SK-MEL-5 (cell line): ENCODE results near the gene CNDP2. TPM values are rescaled to one million over a fixed set of nuclear protein-coding genes. Genes with fewer than 3 reads are reported as not detected.
"Not testable (repeated sequence)": the region's sequence is repeated elsewhere in the genome, so short reads cannot be mapped to it uniquely, and the experiment has no call there.

Experiments used
- DNase-seq: peaks from one replicate; pipeline ENCODE4 v3.0.0-alpha.2; 2016; ENCODE audit warnings: low read depth, low spot score
- in situ Hi-C: cut with HindIII; loops from 2 replicates; pipeline ENCODE4 v1.10.0; 2016; ENCODE audit warnings: low sequenced_read_pairs, high pct_unique_total_duplicates, low pct_unique_long_range_greater_than_20kb
- total RNA-seq: library from RNA; depleted of rRNA; stranded (reverse); fragments of >200 nt; shearing (Covaris generic); gene quantifications from 2 replicates; pipeline ENCODE4 v1.2.3, GENCODE V29; 2014

The CNDP2 gene
- total RNA-seq, 1 experiment from 2014 or later = 23.0 TPM

GRCh38 chr18:74544898-74545297 lies 48.7 kb downstream of the CNDP2 start:
- in situ Hi-C loops = no loop called here
- no peak for DNase-seq

- in situ Hi-C loops = no loop called here
- no peak for DNase-seq
Observed at GRCh38 chr18:74546007-74546406, 49.8 kb downstream of the CNDP2 start.

- in situ Hi-C loops = no loop called here
- no peak for DNase-seq
Observed at GRCh38 chr18:74546751-74547530, 50.8 kb downstream of the CNDP2 start.

GRCh38 chr18:74547860-74548259 lies 51.7 kb downstream of the CNDP2 start:
- in situ Hi-C loops = no loop called here
- DNase-seq = no peak

GRCh38 chr18:74549591-74550104 lies 53.5 kb downstream of the CNDP2 start:
- DNase-seq = no peak
- in situ Hi-C loops = no loop called here

DNA sequence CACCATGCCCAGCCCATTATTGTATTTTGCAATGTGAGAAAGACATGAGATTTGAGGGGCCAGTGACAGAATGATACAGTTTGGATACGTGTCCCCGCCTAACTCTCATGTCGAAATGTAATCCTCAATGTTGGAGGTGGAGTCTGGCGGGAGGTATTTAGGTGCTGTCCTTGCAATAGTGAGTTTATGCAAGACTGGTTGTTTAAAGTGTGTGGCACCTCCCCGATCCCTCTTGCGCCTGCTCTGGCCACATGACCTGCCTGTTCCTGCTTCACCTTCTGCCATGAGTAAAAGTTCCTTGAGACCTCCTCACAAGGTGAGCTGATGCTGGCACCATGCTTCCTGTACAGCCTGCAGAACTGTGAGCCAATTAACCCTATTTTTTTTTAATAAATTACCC lies 54.7 kb downstream of the CNDP2 start:
- no peak for DNase-seq

GRCh38 chr18:74551452-74551851 lies 55.3 kb downstream of the CNDP2 start:
- in situ Hi-C loops = no loop called here
- DNase-seq = no peak

More for the DNA sequence above, 54.7 kb downstream of the CNDP2 start:
- in situ Hi-C loops = no loop called here

GRCh38 chr18:74551936-74552555 lies 55.9 kb downstream of the CNDP2 start:
- in situ Hi-C loops = no loop called here
- DNase-seq = peak; percentile 87

- DNase-seq = no peak
- in situ Hi-C loops = no loop called here
Observed at GRCh38 chr18:74556126-74556525, 60.0 kb downstream of the CNDP2 start.

DNA sequence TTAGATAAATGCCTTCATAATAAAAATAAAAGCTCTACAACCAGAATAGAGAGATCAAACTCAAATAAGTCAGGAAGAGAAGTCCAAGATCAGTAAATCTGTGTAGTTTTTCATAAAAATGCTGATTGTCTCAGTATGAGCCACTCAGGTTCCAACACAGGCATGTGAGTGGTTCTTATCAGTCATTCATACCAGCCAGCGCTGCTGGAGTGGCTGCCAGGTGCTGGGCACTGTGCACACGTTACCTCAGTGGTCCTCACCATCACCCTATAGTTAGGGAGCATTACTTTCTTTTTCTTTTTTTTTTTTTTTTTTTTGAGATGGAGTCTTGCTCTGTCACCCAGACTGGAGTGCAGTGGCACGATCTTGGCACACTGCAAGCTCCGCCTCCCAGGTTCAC lies 61.9 kb downstream of the CNDP2 start:
- in situ Hi-C loops = no loop called here

GRCh38 chr18:74562131-74562730 lies 66.1 kb downstream of the CNDP2 start:
- no peak for DNase-seq
- in situ Hi-C loops = no loop called here

More for the DNA sequence above, 61.9 kb downstream of the CNDP2 start:
- no peak for DNase-seq

DNA sequence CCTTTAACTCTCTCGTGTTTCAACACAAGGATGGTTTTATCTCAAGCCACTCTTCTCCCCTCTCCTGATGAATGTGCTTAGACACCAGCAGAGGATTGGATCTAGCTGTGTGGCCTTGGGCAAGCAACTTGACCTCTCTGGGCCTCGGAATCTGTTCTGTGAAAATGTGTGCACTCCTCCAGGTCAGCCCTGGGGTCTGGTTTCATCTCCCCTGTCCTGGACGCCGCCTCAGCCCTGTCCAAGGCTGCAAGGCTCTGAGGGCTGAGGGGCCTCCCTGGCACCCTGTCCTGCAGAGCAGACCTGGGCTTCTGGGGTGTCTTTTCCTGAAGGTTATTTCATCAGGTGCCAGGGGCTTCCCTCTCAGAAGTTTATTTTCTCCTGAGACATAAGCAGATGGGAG lies 66.6 kb downstream of the CNDP2 start:
- in situ Hi-C loops = no loop called here
- DNase-seq = no peak

GRCh38 chr18:74563999-74564398 lies 67.8 kb downstream of the CNDP2 start:
- in situ Hi-C loops = no loop called here
- no peak for DNase-seq

GRCh38 chr18:74565164-74565563 lies 69.0 kb downstream of the CNDP2 start:
- in situ Hi-C loops = not testable (repeated sequence)

DNA sequence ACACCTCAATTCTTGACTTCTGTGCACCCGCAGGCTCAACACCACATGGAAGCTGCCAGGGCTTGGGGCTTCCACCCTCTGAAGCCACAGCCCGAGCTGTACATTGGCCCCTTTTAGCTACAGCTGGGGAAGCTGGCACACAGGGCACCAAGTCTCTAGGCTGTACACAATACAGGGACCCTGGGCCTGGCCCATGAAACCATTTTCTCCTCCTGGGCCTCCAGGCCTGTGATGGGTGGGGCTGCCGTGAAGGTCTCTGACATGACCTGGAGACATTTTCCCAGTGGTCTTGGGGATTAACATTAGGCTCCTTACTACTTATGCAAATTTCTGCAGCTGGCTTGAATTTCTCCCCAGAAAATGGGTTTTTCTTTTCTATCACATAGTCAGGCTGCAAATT lies 69.8 kb downstream of the CNDP2 start:
- in situ Hi-C loops, DNase-seq: not testable (repeated sequence)

More at GRCh38 chr18:74565164-74565563, 69.0 kb downstream of the CNDP2 start:
- DNase-seq = not testable (repeated sequence)

GRCh38 chr18:74567822-74568221 lies 71.7 kb downstream of the CNDP2 start:
- in situ Hi-C loops = no loop called here

GRCh38 chr18:74569401-74569800 lies 73.2 kb downstream of the CNDP2 start:
- in situ Hi-C loops = no loop called here
- no peak for DNase-seq

More at GRCh38 chr18:74567822-74568221, 71.7 kb downstream of the CNDP2 start:
- no peak for DNase-seq

DNA sequence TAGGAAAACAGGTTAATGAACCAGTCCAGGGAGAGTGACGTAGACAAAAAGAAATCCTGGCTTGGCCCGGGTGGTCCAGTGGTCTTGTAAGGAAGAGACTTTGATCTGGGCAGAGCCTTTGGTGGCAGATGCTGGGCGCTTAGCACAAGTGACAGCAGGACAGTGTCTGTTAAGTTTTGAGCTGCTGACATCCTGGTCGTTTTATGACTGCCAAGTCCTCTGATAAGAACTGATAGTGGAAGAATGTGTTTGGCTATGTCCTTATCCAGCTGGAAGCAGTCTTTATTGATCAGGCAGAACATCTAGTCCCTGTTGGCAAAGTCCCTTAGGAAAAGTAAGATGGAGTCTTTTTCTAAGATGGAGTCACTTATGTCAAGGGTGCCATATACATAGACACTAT lies 74.1 kb downstream of the CNDP2 start:
- in situ Hi-C loops = no loop called here

More for the DNA sequence above, 74.1 kb downstream of the CNDP2 start:
- DNase-seq = no peak
